Esophagus (tissue), 2 donors: ENCODE results near the gene DMKN. TPM values are rescaled to one million over a fixed set of nuclear protein-coding genes. Genes with fewer than 3 reads are reported as not detected.
A peak's percentile ranks its signal among the peaks of the same experiment; 100 is the strongest.

Experiments used
- H3K27ac ChIP-seq, 2 donors: one replicate each; pipeline ENCODE4 v1.5.1; 2013; ENCODE audit warnings: low read depth in 2 of 2, mild to moderate bottlenecking in 2 of 2, inconsistent platforms in 1 of 2, low read length in 1 of 2, moderate library complexity in 1 of 2
- H3K27me3 ChIP-seq, 2 donors: one replicate each; pipeline ENCODE4 v1.6.1; 2013; ENCODE audit warnings: low read length in 2 of 2, control low read depth in 1 of 2, mild to moderate bottlenecking in 1 of 2; ENCODE audit not compliant: insufficient read depth in 2 of 2, control insufficient read depth in 1 of 2
- H3K36me3 ChIP-seq, 2 donors: one replicate each; pipeline ENCODE4 v1.6.1; 2013; ENCODE audit warnings: low read length in 1 of 2; ENCODE audit not compliant: control insufficient read depth in 2 of 2, insufficient read depth in 2 of 2
- H3K4me1 ChIP-seq, 2 donors: one replicate each; pipeline ENCODE4 v1.6.1; 2013; ENCODE audit warnings: low read length in 1 of 2; ENCODE audit not compliant: control insufficient read depth in 2 of 2, insufficient read depth in 2 of 2
- H3K4me3 ChIP-seq, 2 donors: one replicate each; pipeline ENCODE4 v1.5.1; 2013; ENCODE audit warnings: low read length in 2 of 2, mild to moderate bottlenecking in 2 of 2, low read depth in 1 of 2, moderate library complexity in 1 of 2
- H3K9me3 ChIP-seq, 2 donors: one replicate each; pipeline ENCODE4 v1.6.1; 2013; ENCODE audit warnings: mild to moderate bottlenecking in 2 of 2, low read depth in 1 of 2, low read length in 1 of 2, moderate library complexity in 1 of 2; ENCODE audit not compliant: control insufficient read depth in 2 of 2, insufficient read depth in 1 of 2
- WGBS, 2 donors: extraction: QIAGEN DNeasy Blood & Tissue Kit; methylation state at CpG; one replicate each; pipeline ENCODE4 v1.1.7; 2013; 5-methylcytosine and 5-hydroxymethylcytosine counted together
- polyA plus RNA-seq, 2 donors: library from polyadenylated mRNA; stranded (reverse); fragments of 200-250 nt; gene quantifications; one replicate each; pipeline ENCODE4 v1.2.3, GENCODE V29; 2013
- donor health status: healthy with polysubstance abuse.
- donor health status: Bipolar disorder and iron deficiency.

The DMKN gene
- polyA plus RNA-seq, 2 donors, result 223 to 315 TPM

DNA sequence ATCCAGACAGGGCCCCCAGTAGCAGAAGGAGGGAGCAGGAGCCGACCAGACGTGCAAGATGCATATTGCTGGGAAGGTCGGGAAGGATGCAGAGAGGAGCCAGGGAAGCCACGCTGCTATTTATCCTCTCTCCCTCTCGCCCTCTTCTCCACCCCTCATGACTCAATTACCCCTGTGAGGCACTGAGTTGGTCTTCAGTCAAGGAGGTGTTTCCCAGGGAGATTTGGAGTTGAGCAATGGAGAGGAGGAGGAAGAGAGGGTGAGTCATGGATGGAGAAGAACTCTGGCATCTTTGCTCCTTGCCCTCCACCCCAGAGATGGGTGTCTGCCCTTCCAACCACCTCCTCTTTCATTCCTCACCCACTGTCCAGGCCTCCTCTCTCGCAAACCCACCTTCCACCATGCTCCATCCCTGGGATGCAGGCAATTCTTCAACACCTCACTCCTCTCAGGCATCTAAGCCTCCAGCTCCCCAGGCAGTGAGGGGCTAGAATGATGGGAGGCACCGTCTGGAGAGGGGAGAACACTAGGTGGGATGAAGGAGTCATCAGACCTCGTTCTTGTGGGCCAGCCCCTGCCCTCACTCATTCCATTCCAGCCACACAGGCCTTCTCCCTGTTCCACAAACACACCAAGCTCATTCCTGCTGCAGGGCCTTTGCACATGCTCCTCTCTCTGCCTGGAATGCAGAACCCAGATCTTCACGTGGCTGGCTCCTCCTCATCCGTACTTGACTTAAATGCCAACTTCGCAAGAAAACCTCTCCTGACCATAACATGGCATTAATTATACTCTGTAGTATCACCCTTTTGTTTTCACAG, 15.0 kb upstream of the DMKN start, which contains the start of gene SBSN:
Gene SBSN, minus strand, starts transcription at position 94 of the 821 bp plus-strand sequence. Its CDS starts 30 bp downstream, at position 64.
- peaks cover 0 to 3% of the 10 kb centered on the region in 2 donors for H3K27me3 ChIP-seq
- H3K9me3 ChIP-seq, result peaks cover 0 to 3% of the 10 kb centered on the region in 2 donors
- peak within 1 kb of the TSS in 1 of 2 donors; percentile 31 for H3K4me3 ChIP-seq
- 64 to 70% methylated on average over 11 of the region's 11 CpGs for WGBS, 2 donors
- H3K27ac ChIP-seq, result peak within 1 kb of the TSS; percentile 10 to 91
- peaks cover under 1 to 21% of the 10 kb centered on the region in 2 donors for H3K4me1 ChIP-seq
- peaks cover 0 to 4% of the 10 kb centered on the region in 2 donors for H3K36me3 ChIP-seq

DNA sequence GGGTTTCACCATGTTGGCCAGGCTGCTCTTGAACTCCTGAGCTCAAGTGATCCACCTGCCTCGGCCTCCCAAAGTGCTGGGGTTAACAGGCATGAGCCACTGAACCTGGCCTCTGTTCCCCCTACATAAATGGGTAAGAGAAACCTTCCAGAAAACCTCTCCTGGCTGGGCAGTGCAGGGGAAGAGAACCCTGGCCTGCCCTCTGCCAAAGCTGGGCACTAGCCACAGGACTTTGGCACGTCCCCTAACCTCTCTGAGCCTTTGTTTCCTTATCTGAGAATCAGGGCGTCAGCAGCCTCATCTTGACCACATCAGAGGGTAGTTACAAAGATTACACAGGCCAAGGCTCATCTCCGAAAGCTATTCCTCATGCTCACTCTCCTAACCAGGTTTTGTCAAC, 12.4 kb upstream of the DMKN start:
- Histone ChIP-seq H3K27me3 (no peaks in the 10 kb centered on the region), H3K36me3 (peaks cover 0 to 4% of the 10 kb centered on the region in 2 donors), H3K27ac (no peak overlapping the region), H3K4me3 (peak overlapping the region in 1 of 2 donors; percentile 31), H3K4me1 (peaks cover 0 to 17% of the 10 kb centered on the region in 2 donors), H3K9me3 (no peaks in the 10 kb centered on the region)
- WGBS, 2 donors, result 72 to 76% methylated on average over 4 of the region's 4 CpGs

DNA sequence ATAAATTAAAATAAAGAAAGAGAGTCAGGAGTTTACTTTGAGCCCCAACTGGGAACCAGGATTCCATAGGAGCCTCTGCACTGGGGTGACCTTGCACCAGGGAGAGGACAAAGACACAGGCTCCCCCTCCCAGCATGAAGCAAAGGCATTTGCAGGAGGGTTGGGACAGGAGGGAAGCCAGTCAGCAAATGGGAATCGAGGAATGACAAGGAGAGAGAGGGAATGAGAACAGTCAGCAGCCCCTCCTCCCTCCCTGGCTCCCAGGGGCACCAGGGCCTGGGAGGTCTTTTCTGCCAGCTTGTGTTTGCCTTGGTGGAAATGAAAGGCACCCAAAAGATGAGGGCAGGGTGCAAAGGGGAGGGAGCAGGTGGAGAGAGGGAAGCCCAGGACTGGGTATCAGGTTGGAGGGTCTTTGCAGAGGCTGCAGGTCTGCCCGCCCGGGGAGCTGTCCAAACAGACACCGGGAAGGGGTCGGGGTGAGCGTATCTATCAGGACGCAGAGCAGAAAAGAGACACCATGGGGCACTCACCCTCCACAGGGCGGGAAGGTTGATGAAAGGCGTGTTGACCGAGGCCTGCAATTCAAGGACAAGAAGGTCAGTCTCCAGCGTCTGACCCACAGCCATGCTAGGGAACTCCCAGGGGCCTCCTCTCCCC, 10.9 kb upstream of the DMKN start:
- Histone ChIP-seq H3K27ac (no peak overlapping the region), H3K4me1 (peaks cover 0 to 15% of the 10 kb centered on the region in 2 donors), H3K9me3 (no peaks in the 10 kb centered on the region), H3K36me3 (peaks cover 0 to 4% of the 10 kb centered on the region in 2 donors), H3K4me3 (no peak overlapping the region), H3K27me3 (no peaks in the 10 kb centered on the region)
- 33 to 37% methylated on average over 11 of the region's 11 CpGs for WGBS, 2 donors

DNA sequence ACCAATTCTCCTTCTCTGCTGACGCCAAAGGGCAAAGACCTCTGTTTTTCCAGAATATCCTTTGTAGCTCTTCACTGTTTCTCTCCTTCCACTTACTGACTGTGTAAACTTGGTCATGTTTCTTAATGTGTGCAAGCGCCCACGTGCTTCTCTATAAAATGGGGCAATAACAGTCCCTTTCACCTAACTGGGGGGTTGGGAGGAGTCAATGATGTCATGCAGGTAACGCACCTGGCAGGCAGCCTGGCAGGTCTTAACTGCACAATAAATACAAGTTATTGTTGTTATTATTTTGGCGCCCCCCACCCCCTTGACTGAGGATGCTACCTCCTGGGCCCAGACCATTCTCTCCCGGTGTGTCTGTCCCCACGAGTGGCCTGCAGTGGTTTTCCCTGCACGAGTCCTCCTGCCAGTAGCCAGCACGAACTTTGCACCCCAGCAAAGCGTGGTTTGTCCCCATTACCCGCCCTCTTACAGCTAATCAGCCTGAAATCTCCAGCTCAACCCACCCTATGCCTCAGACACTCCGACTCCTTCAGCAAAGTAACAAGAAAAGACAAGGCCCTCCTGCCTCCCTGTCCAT, 9.4 kb upstream of the DMKN start:
- no peaks in the 10 kb centered on the region for H3K27me3 ChIP-seq
- 66 to 74% methylated on average over 12 of the region's 12 CpGs for WGBS, 2 donors

DNA sequence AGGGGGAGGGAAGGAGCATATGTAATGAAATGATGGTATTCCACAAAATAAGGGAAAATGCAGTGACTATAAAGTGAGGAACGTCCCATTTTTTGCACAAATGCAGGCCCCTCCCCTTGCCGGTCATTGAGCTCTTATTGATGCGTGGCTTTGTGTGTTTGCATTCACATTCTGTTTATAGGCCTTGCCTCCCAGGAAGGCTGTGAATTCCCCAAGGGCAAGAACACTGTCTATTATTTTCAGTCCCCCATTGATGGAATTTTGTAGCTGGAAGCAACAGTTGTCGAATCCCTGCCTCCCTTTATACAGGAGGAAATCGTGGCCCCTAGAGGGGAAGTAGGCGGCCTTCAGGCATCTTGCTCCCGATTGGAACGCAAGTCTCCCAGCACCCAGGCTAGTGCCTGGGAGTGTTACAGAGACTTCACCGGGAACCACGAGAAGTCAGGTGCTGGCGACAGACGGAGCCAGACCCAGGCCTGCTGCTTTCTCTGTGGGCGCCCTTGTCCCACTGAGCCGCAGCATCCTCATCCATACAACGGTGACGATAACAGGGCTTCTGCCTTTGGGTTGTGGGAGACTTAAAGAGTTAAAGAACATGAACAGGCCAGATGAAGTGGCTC, 7.8 kb upstream of the DMKN start:
- Histone ChIP-seq H3K27ac (no peak overlapping the region), H3K4me3 (no peak overlapping the region), H3K4me1 (peaks cover 0 to 2% of the 10 kb centered on the region in 2 donors), H3K9me3 (no peaks in the 10 kb centered on the region), H3K36me3 (peaks cover 0 to 4% of the 10 kb centered on the region in 2 donors), H3K27me3 (no peaks in the 10 kb centered on the region)
- 64 to 69% methylated on average over 16 of the region's 16 CpGs for WGBS, 2 donors

More for the DNA sequence above, 9.4 kb upstream of the DMKN start:
- peaks cover 0 to 4% of the 10 kb centered on the region in 2 donors for H3K4me1 ChIP-seq
- no peak overlapping the region for H3K4me3 ChIP-seq
- peaks cover 0 to 4% of the 10 kb centered on the region in 2 donors for H3K36me3 ChIP-seq
- H3K27ac ChIP-seq, result no peak overlapping the region
- H3K9me3 ChIP-seq, result no peaks in the 10 kb centered on the region

DNA sequence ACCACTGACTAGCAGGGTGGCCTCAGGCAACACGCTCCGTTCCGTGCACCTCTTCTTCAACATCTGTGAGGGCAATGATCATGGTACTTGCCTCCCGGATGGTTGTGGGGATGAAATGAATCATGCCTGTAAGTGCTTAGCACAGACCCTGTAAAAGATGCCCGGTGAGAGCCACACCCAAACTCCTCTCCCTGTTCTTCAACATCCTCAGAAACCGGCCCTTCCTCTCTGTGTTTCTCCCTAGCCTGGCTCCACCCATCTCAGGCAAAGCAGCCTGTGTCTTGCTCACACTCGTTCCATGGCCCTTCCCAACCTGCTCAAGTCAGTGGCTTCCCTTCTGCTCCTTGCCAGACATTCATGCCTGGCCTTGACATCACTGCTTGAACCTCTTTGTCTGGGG, 5.8 kb upstream of the DMKN start:
- 35 to 42% methylated on average over 7 of the region's 7 CpGs for WGBS, 2 donors
- Histone ChIP-seq H3K4me1 (peaks cover 0 to 2% of the 10 kb centered on the region in 2 donors), H3K27ac (peak overlapping the region; percentile 75 to 90)

DNA sequence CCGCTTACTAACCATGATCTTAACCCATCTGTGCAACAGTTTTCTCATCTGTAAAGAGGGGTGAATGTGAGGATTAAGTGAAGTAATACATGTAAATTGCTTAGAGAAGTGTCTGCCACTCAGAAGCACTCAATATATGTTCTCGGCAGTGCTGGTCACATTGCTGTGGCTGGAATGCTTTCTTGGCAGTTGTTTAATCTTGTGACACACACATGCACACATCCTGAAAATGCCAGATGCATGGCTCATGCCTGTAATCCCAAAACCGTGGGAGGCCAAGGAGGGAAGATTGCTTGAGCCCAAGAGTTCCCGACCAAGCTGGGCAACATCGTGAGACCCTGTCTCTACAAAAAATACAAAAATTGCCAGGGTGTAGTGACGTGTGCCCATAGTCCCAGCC, 4.9 kb upstream of the DMKN start:
- H3K36me3 ChIP-seq, result no peaks in the 10 kb centered on the region
- H3K27me3 ChIP-seq, result no peaks in the 10 kb centered on the region
- H3K9me3 ChIP-seq, result peaks cover 0 to 3% of the 10 kb centered on the region in 2 donors
- H3K4me1 ChIP-seq, result peaks cover 0 to 4% of the 10 kb centered on the region in 2 donors
- 52 to 63% methylated on average over 6 of the region's 6 CpGs for WGBS, 2 donors
- H3K27ac ChIP-seq, result peak overlapping the region in 1 of 2 donors; percentile 52
- no peak overlapping the region for H3K4me3 ChIP-seq

More for the DNA sequence above, 5.8 kb upstream of the DMKN start:
- H3K36me3 ChIP-seq, result no peaks in the 10 kb centered on the region
- H3K27me3 ChIP-seq, result no peaks in the 10 kb centered on the region
- H3K9me3 ChIP-seq, result peaks cover 0 to 1% of the 10 kb centered on the region in 2 donors
- no peak overlapping the region for H3K4me3 ChIP-seq

DNA sequence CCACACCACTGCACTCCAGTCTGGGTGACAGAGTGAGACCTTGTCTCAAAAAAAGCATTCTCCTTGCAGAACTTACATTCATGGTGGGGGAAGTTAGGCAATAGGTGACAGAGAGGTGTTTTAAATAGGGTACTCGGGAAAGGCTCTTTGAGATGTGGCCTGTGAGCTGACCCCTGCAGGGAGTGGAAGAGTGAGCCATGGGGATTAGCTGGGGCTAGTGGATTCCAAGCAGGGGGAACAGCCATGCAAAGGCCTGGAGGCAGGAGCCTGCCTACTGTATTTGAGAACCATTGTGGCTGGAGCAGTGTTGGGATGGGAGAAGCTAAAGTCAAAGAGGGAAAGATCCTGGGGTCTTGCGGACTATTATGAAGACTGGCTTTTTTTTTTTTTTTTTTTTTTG, 3.9 kb upstream of the DMKN start:
- peaks cover 0 to 3% of the 10 kb centered on the region in 2 donors for H3K9me3 ChIP-seq
- peaks cover 0 to 10% of the 10 kb centered on the region in 2 donors for H3K4me1 ChIP-seq
- WGBS, 2 donors, result 88 to 89% methylated on average over 2 of the region's 2 CpGs
- no peak overlapping the region for H3K27ac ChIP-seq
- no peaks in the 10 kb centered on the region for H3K27me3 ChIP-seq
- no peaks in the 10 kb centered on the region for H3K36me3 ChIP-seq
- no peak overlapping the region for H3K4me3 ChIP-seq

DNA sequence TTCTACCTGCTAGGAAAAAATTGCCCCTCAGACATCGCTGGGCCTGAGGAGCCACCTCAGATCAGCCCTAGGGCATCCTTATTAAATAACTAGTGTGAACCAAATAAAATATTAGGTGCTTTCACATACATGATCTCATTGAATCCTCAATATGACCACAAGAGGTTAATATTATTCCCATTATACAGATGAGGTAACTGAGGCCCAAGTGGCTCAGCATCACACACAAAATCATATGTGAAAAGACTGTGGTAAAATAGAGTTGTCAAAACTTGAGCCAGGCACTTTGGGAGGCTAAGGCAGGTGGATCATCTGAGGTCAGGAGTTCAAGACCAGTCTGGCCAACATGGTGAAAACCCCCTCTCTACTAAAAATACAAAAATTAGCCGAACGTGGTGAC, 2.9 kb upstream of the DMKN start:
- Histone ChIP-seq H3K36me3 (no peaks in the 10 kb centered on the region), H3K9me3 (peaks cover 0 to 3% of the 10 kb centered on the region in 2 donors), H3K4me3 (no peak overlapping the region), H3K27me3 (no peaks in the 10 kb centered on the region), H3K27ac (peak overlapping the region in 1 of 2 donors; percentile 61), H3K4me1 (peaks cover 0 to 11% of the 10 kb centered on the region in 2 donors)
- WGBS, 2 donors, result 82 to 88% methylated on average over 3 of the region's 3 CpGs
